ENCODE results near the gene ANK3.

DNA sequence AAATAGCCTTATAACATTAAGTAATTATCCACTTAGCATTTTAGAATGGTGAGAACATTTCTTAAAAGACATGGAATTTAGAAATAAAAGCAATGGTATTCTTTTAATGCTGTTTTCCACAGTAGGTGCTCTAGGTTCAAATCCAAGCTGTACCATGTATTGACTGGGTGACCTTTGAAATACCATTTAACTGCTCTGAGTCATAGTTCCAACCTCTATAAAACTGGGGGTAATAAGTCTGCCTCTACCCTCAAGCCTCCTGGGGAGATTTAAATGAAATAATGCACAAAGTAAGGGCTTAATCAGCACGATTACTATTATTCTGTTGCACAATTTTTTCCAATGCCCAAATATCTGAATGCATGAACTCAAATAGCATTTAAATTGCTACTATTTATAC lies 246.9 kb downstream of the ANK3 start:
- TF ChIP-seq, protein P1, sequence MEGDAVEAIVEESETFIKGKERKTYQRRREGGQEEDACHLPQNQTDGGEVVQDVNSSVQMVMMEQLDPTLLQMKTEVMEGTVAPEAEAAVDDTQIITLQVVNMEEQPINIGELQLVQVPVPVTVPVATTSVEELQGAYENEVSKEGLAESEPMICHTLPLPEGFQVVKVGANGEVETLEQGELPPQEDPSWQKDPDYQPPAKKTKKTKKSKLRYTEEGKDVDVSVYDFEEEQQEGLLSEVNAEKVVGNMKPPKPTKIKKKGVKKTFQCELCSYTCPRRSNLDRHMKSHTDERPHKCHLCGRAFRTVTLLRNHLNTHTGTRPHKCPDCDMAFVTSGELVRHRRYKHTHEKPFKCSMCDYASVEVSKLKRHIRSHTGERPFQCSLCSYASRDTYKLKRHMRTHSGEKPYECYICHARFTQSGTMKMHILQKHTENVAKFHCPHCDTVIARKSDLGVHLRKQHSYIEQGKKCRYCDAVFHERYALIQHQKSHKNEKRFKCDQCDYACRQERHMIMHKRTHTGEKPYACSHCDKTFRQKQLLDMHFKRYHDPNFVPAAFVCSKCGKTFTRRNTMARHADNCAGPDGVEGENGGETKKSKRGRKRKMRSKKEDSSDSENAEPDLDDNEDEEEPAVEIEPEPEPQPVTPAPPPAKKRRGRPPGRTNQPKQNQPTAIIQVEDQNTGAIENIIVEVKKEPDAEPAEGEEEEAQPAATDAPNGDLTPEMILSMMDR (IDR thresholded peaks at IDR 0.05; ENCODE audit: poor library complexity): no peak
- TF ChIP-seq EZH2 (IDR thresholded peaks at IDR 0.05; ENCODE audit: borderline replicate concordance) (no peak), EZH2phosphoT487 (IDR thresholded peaks at IDR 0.05; ENCODE audit: low read depth, severe bottlenecking, unreplicated experiment) (no peak)
